CD4-positive, alpha-beta T cell treated with Interleukin-15 for 1 hour (primary cell): Measurements from ENCODE around the gene TMEM45A.
"Not testable (repeated sequence)": the region's sequence is repeated elsewhere in the genome, so short reads cannot be mapped to it uniquely, and the experiment has no call there.

Experiments used
- DNase-seq: peaks from one replicate; pipeline ENCODE4 v3.0.0-alpha.2; 2020

TMEM45A gene, protein sequence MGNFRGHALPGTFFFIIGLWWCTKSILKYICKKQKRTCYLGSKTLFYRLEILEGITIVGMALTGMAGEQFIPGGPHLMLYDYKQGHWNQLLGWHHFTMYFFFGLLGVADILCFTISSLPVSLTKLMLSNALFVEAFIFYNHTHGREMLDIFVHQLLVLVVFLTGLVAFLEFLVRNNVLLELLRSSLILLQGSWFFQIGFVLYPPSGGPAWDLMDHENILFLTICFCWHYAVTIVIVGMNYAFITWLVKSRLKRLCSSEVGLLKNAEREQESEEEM

DNA sequence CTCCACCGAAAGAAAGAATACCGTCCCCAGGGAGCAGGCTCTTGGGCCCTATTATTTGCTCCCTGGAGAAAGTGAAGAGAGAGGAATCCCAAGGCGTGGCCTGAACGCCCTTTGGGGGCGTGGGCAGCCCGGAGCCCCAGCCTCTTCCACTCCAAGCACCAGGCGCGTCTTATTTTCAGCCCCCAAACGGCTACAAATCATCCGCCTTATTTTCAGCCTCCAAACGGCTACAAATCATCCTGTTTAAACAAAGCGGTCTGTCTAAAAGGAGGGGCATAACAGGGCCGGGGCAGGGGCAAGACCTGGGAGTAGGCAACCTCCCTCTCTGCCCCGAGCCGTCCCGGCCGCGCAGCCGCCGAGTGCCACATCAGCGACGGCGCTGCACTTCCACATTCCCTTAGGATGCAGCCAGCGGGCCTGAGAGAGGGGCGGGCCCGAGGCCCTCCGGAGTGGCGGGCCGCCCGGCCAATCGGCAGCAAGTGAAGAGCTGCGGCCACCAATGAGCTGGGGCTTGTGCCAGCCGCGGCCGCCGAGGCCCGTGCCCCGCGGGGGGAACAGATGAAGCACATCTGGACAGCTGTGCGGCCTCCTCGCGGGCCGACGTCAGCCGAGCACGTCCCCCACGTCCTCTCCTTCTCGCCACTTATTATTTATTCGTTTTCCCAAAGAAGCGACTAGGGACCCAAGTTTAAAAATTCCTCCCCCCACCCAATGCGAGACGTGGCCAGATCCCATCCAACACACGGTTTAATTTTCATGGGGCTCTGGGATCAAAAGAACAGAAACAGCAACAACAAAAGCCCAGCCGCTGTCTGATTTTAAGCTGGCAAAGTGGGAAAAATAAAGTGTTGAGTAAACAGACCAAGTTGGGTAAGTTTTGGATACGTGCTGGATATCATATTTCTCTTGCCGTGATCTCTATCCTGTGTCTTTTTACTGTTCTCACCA is at the start of gene TMEM45A:
TSS of gene TMEM45A (plus strand) at position 561 of the 948 bp plus-strand sequence. CDS start 62,593 bp downstream, outside the sequence.
- peak; percentile 79 for DNase-seq

DNA sequence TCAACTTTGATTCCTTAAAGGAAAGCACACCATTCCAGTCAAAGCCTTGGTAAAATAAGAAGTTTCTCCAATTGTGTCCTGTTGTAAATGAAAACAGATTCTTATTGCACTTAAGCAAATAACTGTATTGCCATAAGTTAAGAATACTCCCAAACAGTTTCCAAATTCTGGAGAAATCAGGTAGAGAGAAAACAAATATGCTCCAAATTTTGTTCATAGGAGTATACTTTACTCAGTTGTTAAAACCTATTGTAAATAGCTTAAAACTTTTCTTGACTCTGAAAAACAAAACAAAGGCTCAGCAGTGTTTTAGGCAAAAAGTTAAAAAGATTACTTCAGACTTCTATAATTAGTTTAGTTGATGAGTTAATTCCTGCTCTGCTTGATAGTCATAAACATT is 48.7 kb upstream of the TMEM45A start:
- DNase-seq: no peak

DNA sequence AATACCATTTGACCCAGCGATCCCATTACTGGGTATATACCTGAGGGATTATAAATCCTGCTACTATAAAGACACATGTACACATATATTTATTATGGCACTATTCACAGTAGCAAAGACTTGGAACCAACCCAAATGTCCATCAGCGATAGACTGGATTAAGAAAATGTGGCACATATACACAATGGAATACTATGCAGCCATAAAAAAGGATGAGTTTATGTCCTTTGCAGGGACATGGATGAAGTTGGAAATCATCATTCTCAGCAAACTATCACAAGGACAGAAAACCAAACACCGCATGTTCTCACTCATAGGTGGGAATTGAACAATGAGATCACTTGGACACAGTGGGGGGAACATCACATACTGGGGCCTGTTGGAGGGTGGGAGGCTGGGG is 45.4 kb upstream of the TMEM45A start:
- DNase-seq: not testable (repeated sequence)

DNA sequence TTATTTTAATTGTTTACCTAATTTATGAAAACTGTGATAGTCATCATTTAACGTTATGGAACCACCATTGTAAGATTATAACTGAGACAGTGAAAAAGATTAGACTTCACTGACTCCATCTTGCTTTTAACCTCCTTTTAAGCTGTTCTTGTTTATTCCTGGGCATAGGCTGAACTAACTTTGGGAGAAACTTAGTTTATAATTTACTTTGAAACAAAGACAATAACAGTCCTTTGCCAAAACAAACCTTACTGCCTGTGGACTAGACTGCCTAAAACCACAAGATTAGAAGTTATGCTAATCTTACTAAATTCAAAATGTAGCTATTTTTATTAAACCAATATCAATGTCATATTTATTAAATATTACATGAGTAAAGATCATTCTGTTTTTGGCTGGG is 44.3 kb upstream of the TMEM45A start:
- DNase-seq: no peak

DNA sequence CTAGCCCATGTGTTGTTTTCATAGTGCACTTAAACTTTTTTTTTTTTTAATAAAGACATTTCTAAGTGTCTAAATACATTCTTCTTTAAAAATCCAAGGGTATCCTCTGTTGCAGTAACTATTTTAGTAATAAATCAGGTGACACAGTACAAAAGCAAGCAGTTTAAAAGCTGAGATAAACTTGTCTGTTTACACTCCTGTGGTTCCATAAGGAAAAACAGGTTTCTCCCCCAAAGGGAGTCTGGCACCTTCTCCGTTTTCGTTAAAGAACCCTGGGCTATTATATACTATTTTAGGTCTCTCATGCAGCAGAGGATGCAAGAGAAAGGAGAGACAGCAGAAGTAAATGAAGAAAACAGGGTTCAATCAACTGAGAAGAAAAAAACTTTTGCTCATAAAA is 43.2 kb upstream of the TMEM45A start:
- DNase-seq: no peak

DNA sequence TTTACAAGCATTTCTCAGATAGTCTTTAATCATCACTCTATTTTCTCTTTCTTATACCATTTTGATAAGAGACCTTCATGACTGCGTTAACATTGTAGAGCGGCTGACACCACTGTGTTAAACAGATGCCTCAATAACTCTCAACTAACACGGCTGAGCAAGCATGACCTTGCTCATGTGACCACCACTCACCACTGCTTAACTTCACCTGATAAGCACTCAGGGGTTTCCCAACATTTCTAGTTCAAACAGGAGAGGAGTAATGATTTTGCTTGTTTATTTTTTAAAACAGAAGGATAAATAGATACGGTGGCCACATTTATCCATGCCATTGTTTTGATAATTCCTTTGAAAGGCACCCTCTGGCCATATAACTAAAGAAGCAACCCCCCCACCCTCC is 37.7 kb upstream of the TMEM45A start:
- no peak for DNase-seq

DNA sequence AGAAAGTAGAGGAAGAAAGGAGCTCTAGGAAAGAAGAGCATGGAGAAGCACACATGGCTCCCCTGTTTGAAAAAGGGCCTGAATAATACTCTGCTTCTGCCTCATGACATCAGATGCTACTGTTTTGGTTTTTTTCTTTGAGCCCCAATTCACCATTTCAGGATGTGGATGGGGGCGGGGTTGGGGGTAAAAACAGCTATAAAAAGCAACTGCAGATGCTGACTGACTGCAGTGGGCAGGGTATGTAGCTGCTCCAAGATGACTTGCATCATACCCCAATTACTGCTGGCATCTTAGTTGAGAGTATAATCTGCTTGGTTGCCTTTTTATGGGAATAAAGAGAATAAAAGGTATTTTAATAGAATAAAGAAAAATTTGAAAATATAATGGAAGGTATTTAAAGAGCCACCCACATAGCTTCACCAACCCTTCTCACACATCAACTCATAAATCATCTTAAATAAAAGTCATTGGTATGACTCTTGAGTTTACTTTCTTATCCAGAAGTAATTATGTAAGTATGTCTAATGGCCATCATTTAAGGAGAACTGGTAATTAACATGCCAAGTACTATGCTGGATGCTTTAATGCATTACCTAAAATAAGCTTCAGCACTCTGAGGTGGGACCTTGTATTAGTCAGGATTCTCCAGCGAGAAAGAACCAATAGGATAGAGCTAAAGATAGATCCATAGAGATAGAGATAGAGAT is 36.4 kb upstream of the TMEM45A start:
- DNase-seq: no peak

DNA sequence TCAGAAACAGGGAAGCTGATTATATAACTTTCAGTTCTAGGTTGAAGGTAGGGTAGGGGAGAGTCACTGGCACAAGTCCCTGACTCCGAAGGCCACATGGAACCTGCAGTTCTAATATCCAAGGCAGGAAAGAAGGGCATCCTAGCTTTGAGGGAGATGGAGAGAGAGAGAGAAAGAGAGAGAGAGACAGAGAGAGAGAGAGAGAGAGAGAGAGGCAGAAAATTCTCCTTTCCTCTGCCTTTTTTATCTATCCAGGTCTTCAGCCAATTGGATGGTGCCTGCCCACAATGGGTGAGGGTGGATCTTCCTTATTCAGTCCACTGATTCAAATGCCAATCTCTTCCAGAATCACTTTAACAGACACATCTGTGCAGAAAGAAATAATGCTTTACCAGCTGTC is 35.7 kb upstream of the TMEM45A start:
- no peak for DNase-seq

DNA sequence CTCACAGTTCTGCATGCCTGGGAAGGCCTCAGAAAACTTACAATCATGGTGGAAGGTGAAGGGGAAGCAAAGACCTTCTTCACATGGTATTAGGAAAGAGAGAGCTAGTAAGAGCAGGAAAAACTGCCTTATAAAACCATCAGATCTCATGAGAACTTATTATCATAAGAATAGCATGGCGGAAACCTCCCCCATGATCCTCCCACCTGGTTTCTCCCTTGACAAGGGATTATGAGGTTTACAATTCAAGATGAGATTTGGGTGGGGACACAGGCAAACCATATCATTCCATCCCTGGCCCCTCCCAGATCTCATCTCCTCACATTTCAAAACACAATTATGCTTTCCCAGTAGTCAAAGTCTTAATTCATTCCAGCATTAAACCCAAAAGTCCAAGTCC is 34.6 kb upstream of the TMEM45A start:
- no peak for DNase-seq

DNA sequence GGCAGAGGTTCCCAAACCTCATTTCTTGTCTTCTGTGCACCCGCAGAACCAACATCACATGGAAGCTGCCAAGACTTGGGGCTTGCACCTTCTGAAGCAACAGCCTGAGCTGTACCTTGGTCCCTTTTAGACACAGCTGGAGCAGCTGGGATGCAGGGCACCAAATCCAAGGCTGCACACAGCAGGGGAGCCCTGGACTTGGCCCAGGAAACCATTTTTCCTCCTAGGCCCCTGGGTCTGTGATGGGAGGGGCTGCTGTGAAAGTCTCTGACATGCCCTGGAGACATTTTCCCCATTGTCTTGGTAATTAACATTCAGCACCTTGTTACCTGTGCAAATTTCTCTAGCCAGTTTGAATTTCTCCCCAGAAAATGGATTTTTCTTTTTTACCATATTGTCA is 33.6 kb upstream of the TMEM45A start:
- DNase-seq: no peak

DNA sequence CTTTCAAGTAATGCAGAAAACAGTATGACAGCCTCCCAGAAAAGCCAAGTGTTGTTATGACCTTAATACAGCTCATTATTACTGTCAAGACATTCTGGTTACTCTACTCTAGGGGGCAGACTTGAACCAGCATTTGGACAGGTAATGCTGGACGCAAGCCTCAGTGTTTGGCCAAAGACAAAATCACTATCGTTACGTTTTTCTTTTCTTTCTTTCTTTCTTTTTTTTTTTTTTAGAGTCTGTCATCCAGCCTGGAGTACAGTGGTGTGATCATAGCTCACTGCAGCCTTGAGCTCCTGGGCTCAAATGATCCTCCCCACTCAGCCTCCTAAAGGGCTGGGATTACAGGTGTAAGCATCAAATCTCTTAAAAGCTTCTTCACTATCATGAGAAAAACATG is 29.4 kb upstream of the TMEM45A start:
- no peak for DNase-seq

DNA sequence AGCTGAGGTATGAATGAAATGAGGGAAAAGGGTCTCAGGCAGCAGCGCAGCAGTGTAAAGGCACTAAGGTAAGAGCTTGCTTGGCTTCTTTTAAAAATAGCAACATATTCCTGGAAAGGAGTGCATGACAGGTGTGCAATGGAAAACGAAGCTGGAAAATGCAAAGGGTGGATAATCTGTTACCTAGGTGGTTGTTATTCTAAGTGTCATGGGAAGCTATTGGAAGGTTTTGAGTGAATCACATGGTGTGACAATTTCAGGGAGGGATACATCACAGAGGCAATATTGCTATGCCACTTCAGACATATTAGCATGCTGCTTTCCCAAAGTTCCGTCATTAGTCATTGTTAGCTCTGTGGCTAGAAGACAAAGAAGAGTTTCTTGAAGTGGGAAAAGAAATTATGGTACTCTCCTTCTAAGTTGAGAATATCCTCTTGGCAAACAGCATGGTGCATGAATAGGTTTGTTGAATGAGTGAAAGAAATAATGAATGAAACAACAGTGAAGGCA is 28.7 kb upstream of the TMEM45A start:
- DNase-seq: no peak

DNA sequence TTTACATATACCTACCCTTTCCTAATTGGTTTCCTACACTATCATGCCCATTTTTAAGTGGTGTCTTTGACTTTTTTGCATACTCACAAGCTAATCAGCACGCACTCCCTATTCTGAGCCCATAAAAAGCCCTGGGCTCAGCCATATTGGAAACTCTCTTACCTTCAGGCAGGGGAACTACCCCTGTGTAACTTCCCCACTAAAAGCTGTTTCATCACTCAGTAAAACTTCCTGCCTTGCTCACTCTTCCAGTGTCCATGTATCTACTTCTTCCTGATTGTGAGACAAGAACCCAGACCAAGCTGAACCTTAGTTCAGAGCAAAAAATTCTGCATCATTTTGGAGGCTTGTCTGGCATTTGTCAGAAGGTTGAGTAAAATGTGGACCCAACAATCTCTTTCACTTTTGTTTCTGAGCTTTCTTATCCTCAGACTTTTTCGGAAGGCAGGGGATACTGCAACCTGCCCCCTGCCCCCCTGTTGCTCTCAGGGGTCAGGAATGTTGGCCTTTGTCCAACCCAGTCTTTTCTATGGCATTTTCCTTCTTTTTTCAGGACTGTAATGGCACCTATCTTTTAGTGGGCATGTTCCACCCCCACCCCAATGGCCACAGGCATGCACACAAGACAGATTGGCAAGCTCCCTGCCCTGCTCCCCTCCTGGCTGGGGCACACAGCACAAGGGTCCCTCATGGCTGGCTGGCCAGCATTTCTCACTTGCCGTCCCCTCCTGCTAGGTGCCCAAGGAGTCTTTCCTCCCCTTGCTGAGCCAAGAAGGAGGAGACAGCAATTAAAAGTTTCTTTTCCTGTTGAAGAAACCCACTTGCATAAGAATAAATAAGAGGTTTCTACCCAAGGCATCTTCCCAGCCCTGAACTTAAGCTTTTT is 26.3 kb upstream of the TMEM45A start:
- DNase-seq: no peak

DNA sequence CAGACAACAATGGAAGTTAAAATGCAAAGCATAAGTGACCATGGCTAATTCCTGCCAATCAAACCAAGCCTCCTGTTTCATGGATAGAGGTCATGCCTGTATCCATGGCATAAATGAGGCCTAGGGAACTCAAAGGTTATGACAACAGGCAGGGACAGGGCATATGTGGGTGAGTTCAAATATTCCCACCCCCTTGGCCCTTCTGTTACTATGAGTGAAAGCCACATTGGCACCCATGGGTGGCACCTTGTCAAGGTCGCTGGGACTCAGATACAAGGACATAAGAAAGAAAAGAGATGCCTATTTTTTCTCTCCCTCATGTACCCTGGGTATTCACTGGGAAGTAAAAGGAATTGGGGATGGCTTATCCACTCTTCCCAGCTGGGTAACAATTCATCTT is 25.3 kb upstream of the TMEM45A start:
- no peak for DNase-seq

DNA sequence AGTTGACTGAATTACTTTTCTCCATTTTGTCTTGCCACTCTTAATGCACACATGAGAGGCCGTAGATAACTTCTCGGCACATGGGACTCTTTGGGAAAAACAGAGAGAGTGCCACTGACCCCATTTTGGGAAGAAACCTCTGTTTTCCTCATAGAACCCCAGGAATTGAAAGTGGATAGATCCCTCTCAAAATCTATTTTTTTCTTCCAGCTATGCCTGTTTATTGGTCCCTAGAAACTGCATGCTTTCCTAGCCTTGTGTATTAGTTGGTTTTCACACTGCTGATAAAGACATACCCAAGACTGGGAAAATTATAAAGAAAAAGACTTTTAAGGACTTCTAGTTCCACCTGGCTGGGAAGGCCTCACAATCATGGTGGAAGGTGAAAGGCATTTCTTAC is 23.7 kb upstream of the TMEM45A start:
- DNase-seq: no peak

DNA sequence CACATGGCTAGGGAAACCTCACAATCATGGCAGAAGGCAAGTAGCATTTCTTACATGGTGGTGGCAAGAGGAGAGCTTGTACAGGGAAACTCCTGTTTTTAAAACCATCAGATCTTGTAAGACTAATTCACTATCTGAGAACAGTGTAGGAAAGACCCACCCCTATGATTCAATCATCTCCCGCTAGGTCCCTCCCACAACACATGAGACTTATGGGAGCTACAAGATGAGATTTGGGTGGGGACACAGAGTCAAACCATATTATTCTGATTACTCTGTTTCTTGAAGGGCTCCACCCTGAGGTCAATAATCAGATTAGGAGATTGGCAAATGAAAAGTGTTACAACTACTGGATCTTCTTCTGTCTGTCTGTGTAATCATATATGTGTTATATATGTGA is 21.5 kb upstream of the TMEM45A start:
- no peak for DNase-seq

DNA sequence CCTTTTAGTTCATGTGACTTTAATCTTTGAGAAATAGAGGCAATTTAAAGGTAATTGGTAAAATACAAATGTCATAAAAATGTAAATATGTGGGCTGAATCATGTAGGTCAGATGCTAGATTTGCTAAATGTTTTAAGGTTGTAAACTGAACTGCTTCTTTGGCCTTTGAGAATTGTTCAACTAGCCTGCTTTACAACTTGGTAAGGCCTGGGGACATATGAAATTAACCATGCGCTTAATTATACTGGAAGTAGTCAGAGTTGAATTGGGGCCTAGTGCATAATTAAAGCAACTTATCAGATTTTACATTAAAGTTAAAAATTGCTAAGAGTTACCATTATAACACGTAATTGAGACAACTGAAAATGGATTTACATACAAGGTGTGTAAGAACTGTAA is 21.0 kb upstream of the TMEM45A start:
- no peak for DNase-seq

DNA sequence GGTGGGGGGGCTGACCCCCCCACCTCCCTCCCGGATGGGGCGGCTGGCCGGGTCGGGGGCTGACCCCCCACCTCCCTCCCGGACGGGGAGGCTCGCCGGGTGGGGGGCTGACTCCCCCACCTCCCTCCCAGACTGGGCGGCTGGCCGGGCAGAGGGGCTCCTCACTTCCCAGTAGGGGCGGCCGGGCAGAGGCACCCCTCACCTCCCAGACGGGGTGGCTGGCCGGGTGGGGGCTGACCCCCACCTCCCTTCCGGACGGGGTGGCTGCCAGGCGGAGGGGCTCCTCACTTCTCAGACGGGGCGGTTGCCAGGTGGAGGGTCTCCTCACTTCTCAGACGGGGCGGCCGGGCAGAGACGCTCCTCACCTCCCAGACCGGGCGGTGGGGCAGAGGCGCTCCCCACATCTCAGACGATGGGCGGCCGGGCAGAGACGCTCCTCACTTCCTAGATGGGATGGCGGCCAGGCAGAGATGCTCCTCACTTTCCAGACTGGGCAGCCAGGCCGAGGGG is 14.5 kb upstream of the TMEM45A start:
- DNase-seq: not testable (repeated sequence)

DNA sequence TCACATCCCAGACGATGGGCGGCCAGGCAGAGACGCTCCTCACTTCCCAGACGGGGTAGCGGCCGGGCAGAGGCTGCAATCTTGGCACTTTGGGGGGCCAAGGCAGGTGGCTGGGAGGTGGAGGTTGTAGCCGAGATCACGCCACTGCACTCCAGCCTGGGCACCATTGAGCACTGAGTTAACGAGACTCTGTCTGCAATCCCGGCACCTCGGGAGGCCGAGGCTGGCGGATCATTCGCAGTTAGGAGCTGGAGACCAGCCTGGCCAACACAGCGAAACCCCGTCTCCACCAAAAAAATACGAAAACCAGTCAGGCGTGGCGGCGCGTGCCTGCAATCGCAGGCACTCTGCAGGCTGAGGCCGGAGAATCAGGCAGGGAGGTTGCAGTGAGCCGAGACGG is 13.9 kb upstream of the TMEM45A start:
- DNase-seq: not testable (repeated sequence)

DNA sequence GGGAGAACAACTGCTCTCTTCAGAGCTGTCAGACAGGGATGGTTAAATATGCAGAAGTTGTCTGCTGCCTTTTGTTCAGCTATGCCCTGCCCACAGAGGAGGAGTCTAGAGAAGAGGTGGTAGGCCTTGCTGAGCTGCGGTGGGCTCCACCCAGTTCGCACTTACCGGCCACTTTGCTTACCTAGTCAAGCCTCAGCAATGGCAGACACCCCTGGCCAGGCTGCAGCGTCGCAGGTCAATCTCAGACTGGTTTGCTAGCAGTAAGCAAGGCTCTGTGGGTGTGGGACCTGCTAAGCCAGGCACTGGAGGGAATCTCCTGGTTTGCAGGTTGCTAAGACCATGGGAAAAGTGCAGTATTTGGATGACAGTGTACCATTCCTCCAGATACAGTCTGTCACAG is 12.3 kb upstream of the TMEM45A start:
- DNase-seq: no peak

DNA sequence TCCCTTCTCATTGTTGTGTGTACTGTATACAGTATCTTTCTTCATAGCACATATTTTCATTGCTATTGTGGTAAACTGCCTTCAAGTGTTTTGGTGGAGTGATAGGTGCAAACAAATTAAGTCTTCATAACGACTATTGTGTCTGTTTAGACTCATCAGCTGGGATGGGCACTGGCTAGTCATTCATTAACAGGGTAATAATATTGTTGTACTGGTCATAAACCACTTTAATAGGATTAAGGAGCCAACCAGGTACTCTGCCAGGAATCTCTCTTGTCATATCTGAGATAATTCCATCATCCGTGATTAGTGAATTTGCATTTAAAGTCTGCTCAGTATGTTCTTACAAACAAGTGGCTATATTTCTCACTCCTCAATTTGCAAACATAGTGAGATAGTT is 10.2 kb upstream of the TMEM45A start:
- DNase-seq: no peak

DNA sequence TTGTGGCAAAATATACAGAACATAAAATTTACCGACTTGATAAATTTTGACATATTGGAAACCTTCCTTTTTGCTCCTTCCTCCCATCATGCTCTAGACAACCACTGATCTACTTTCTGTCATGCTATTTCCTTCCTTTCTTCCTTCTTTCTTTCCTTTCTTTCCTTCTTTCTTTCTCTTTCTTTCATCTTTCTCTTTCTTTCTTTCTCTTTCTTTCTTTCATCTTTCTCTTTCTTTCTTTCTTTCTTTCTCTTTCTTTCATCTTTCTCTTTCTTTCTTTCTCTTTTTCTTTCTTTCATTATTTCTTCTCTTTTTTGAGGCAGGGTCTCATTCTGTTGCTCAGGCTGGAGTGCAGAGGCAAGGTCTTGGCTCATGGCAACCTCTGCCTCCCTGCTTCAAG is 8.9 kb upstream of the TMEM45A start:
- DNase-seq: no peak
